Amniotic stem cell (primary cell): ENCODE results near the gene BCKDK.
"Not testable (repeated sequence)": the region's sequence is repeated elsewhere in the genome, so short reads cannot be mapped to it uniquely, and the experiment has no call there.

Experiments
- DNase-seq: peaks from one replicate; lab custom pipeline; 2025; lab: John Stamatoyannopoulos, UW

BCKDK gene

GRCh38 chr16:31142109-31143010 lies 34.2 kb downstream of the BCKDK start:
- peak; percentile 99 for DNase-seq

- DNase-seq = no peak
Observed at GRCh38 chr16:31143011-31143693, 35.0 kb downstream of the BCKDK start.

GRCh38 chr16:31143694-31144148 lies 35.5 kb downstream of the BCKDK start:
- DNase-seq = no peak

- DNase-seq = not testable (repeated sequence)
Observed at GRCh38 chr16:31144418-31144817, 36.2 kb downstream of the BCKDK start.

- DNase-seq = no peak
Observed at GRCh38 chr16:31145398-31145990, 37.3 kb downstream of the BCKDK start.

GRCh38 chr16:31147574-31147973 lies 39.4 kb downstream of the BCKDK start:
- no peak for DNase-seq

- DNase-seq = no peak
Observed at GRCh38 chr16:31148281-31148728, 40.1 kb downstream of the BCKDK start.

- no peak for DNase-seq
Observed at GRCh38 chr16:31148896-31149295, 40.7 kb downstream of the BCKDK start.

- DNase-seq = no peak
Observed at GRCh38 chr16:31149332-31149731, 41.1 kb downstream of the BCKDK start.

GRCh38 chr16:31149894-31150890 lies 42.0 kb downstream of the BCKDK start, which contains the start of gene PRSS36:
PRSS36 (minus strand) TSS chr16:31150066; CDS start chr16:31150035, 31 bp downstream.
- DNase-seq = no peak

GRCh38 chr16:31150976-31151375 lies 42.8 kb downstream of the BCKDK start:
- not testable (repeated sequence) for DNase-seq

GRCh38 chr16:31157136-31157535 lies 49.0 kb downstream of the BCKDK start:
- DNase-seq = no peak
